WTC11 (cell line): Measurements from ENCODE around the gene GLT1D1. TPM values are rescaled to one million over a fixed set of nuclear protein-coding genes. Genes with fewer than 3 reads are reported as not detected.
"Not testable (repeated sequence)": the region's sequence is repeated elsewhere in the genome, so short reads cannot be mapped to it uniquely, and the experiment has no call there.

Experiments used
- ATAC-seq: fragments of 200-7000 bp; cut with Tn5 transposase; 2 replicates; pipeline ENCODE4 v1.10.0; 2021; ENCODE audit warnings: mild to moderate bottlenecking, moderate library complexity
- CTCF ChIA-PET: fragments of 300-600 bp; sonication (Branson Sonifier 250); formaldehyde crosslinking; loops from one replicate; lab custom pipeline; 2021; ENCODE audit warnings: antibody characterized with exemption; lab: Charles Lee
- POLR2A ChIA-PET: fragments of 350-600 bp; sonication (Branson Sonifier 250); formaldehyde crosslinking; loops from one replicate; lab custom pipeline; 2021; ENCODE audit warnings: antibody characterized with exemption; lab: Charles Lee
- DNase-seq: peaks from one replicate; pipeline ENCODE4 v3.0.0; 2021; ENCODE audit warnings: low spot score
- H3K27ac Mint-ChIP-seq: 2 replicates; pipeline ENCODE4 v1.8.0; 2021; ENCODE audit warnings: mixed read lengths
- H3K27me3 Mint-ChIP-seq: 2 replicates; pipeline ENCODE4 v1.8.0; 2021; ENCODE audit warnings: low read depth, mild to moderate bottlenecking, moderate library complexity, mixed read lengths
- H3K36me3 Mint-ChIP-seq: 2 replicates; pipeline ENCODE4 v1.8.0; 2021; ENCODE audit warnings: mixed read lengths
- H3K4me1 Mint-ChIP-seq: 2 replicates; pipeline ENCODE4 v1.8.0; 2022; ENCODE audit warnings: mixed read lengths
- H3K4me3 Mint-ChIP-seq: 2 replicates; pipeline ENCODE4 v1.8.0; 2021; ENCODE audit warnings: mild to moderate bottlenecking, moderate library complexity, mixed read lengths
- H3K9me3 Mint-ChIP-seq: 2 replicates; pipeline ENCODE4 v1.8.0; 2021; ENCODE audit warnings: mixed read lengths
- FOXJ3 ChIP-seq: sonication (generic); formaldehyde crosslinking; IDR thresholded peaks from 2 replicates; pipeline ENCODE4 v1.9.0; 2021; ENCODE audit warnings: missing genetic modification reagents, mild to moderate bottlenecking, borderline replicate concordance
- FOXK1 ChIP-seq: sonication (generic); formaldehyde crosslinking; IDR thresholded peaks from 2 replicates; pipeline ENCODE4 v1.8.0; 2022; ENCODE audit warnings: mild to moderate bottlenecking, moderate library complexity, missing genetic modification reagents
- GABPB1 ChIP-seq: sonication (generic); formaldehyde crosslinking; IDR thresholded peaks from 2 replicates; pipeline ENCODE4 v1.8.1; 2023; ENCODE audit warnings: mild to moderate bottlenecking, missing genetic modification reagents
- JAZF1 ChIP-seq: fragments of 250-450 bp; sonication (Bioruptor Pico); IDR thresholded peaks from 2 replicates; pipeline ENCODE4 v1.9.0; 2021; ENCODE audit warnings: moderate library complexity, mild to moderate bottlenecking, inconsistent platforms
- KAT7 ChIP-seq: sonication (generic); formaldehyde crosslinking; IDR thresholded peaks from 2 replicates; pipeline ENCODE4 v1.8.1; 2023; ENCODE audit warnings: missing genetic modification reagents, mild to moderate bottlenecking, borderline replicate concordance
- MYBL2 ChIP-seq: sonication (generic); formaldehyde crosslinking; IDR thresholded peaks from 2 replicates; pipeline ENCODE4 v1.8.1; 2023; ENCODE audit warnings: mild to moderate bottlenecking, moderate library complexity, missing genetic modification reagents
- NFATC4 ChIP-seq: fragments of 250-450 bp; sonication (Bioruptor Pico); IDR thresholded peaks from 2 replicates; pipeline ENCODE4 v1.9.0; 2021; ENCODE audit warnings: mild to moderate bottlenecking
- NFYB ChIP-seq: sonication (generic); formaldehyde crosslinking; conservative IDR thresholded peaks from 2 replicates; pipeline ENCODE4 v1.8.0; 2022; ENCODE audit warnings: low read depth, missing genetic modification reagents
- PRRX2 ChIP-seq: fragments of 250-450 bp; sonication (Bioruptor Pico); IDR thresholded peaks from 2 replicates; pipeline ENCODE4 v1.8.0; 2021; ENCODE audit warnings: mild to moderate bottlenecking
- SMAD4 ChIP-seq: sonication (generic); formaldehyde crosslinking; IDR thresholded peaks from 2 replicates; pipeline ENCODE4 v1.8.0; 2022; ENCODE audit warnings: mild to moderate bottlenecking, missing genetic modification reagents
- ZMAT4 ChIP-seq: fragments of 250-450 bp; sonication (Bioruptor Pico); IDR thresholded peaks from 2 replicates; pipeline ENCODE4 v1.9.0; 2021; ENCODE audit warnings: mild to moderate bottlenecking
- ZNF121 ChIP-seq: sonication (generic); formaldehyde crosslinking; IDR thresholded peaks from 2 replicates; pipeline ENCODE4 v1.8.0; 2023; ENCODE audit warnings: missing genetic modification reagents
- ZNF423 ChIP-seq: fragments of 250-450 bp; sonication (Bioruptor Pico); IDR thresholded peaks from 2 replicates; pipeline ENCODE4 v2.1.2; 2022; ENCODE audit warnings: mild to moderate bottlenecking, moderate library complexity
- ZNF671 ChIP-seq: fragments of 250-450 bp; sonication (Bioruptor Pico); IDR thresholded peaks from 2 replicates; pipeline ENCODE4 v1.8.0; 2021; ENCODE audit warnings: mild to moderate bottlenecking
- total RNA-seq: library from RNA; stranded (reverse); gene quantifications from 3 replicates; pipeline ENCODE4 v1.2.3, GENCODE V29; 2021
- TF ChIP-seq, protein P1 (sequence below): sonication (generic); formaldehyde crosslinking; IDR thresholded peaks from 2 replicates; pipeline ENCODE4 v1.8.0; 2022; ENCODE audit warnings: mild to moderate bottlenecking, missing genetic modification reagents
- TF ChIP-seq, protein P2 (sequence below): fragments of 250-450 bp; sonication (Bioruptor Pico); conservative IDR thresholded peaks from 2 replicates; pipeline ENCODE4 v1.9.0; 2021; ENCODE audit warnings: mild to moderate bottlenecking
- TF ChIP-seq, protein P3 (sequence below): sonication (generic); formaldehyde crosslinking; IDR thresholded peaks from 2 replicates; pipeline ENCODE4 v1.8.1; 2022; ENCODE audit warnings: mild to moderate bottlenecking, moderate library complexity, missing genetic modification reagents
- TF ChIP-seq, protein P4 (sequence below): sonication (generic); formaldehyde crosslinking; conservative IDR thresholded peaks from 2 replicates; pipeline ENCODE4 v1.8.1; 2022; ENCODE audit warnings: mild to moderate bottlenecking, missing genetic modification reagents
- TF ChIP-seq, protein P5 (sequence below): sonication (generic); formaldehyde crosslinking; IDR thresholded peaks from 2 replicates; pipeline ENCODE4 v1.8.1; 2023; ENCODE audit warnings: mild to moderate bottlenecking, missing genetic modification reagents, moderate library complexity
- TF ChIP-seq, protein P6 (sequence below): fragments of 250-450 bp; sonication (Bioruptor Pico); IDR thresholded peaks from 2 replicates; pipeline ENCODE4 v1.9.0; 2021; ENCODE audit warnings: mild to moderate bottlenecking, borderline replicate concordance

The GLT1D1 gene
- total RNA-seq, 1 experiment from 2014 or later: 1.5 TPM

DNA sequence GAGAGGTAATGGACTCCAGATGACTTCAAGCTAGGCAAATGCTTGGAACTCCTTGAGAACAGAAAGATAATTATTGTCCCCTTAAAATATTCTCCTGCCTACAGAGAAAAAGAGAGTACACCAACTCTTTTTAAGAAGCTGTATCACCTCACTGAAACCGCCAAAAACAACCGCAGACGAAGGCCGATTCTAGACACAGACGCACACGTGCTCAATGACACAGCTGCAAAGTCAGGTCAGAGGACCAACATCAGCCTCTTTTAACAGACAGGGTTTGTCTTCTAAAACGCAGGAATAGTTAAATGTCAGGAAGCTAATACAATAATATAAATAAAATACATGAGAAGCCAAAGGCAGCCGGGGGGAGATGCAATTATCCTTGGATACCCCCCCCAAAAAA, 48.5 kb upstream of the GLT1D1 start:
- ATAC-seq: no peak
- peaks cover 74% of the 10 kb centered on the region for H3K36me3 Mint-ChIP-seq
- no peak overlapping the region for H3K4me3 Mint-ChIP-seq
- H3K27ac Mint-ChIP-seq: no peak overlapping the region
- POLR2A ChIA-PET: no interaction called here
- H3K9me3 Mint-ChIP-seq: peaks cover 56% of the 10 kb centered on the region
- no peak for TF ChIP-seq FOXK1 (CRISPR knock-in tag)
- TF ChIP-seq, protein P1, sequence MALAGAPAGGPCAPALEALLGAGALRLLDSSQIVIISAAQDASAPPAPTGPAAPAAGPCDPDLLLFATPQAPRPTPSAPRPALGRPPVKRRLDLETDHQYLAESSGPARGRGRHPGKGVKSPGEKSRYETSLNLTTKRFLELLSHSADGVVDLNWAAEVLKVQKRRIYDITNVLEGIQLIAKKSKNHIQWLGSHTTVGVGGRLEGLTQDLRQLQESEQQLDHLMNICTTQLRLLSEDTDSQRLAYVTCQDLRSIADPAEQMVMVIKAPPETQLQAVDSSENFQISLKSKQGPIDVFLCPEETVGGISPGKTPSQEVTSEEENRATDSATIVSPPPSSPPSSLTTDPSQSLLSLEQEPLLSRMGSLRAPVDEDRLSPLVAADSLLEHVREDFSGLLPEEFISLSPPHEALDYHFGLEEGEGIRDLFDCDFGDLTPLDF (CRISPR knock-in tag): no peak
- no peak for TF ChIP-seq ZNF121 (CRISPR knock-in tag)
- no peak for TF ChIP-seq NFYB (CRISPR knock-in tag)
- CTCF ChIA-PET: no interaction called here
- H3K27me3 Mint-ChIP-seq: no peaks in the 10 kb centered on the region; the same call in 1 of the 2 replicates
- H3K4me1 Mint-ChIP-seq: no peaks in the 10 kb centered on the region
- no peak for DNase-seq

DNA sequence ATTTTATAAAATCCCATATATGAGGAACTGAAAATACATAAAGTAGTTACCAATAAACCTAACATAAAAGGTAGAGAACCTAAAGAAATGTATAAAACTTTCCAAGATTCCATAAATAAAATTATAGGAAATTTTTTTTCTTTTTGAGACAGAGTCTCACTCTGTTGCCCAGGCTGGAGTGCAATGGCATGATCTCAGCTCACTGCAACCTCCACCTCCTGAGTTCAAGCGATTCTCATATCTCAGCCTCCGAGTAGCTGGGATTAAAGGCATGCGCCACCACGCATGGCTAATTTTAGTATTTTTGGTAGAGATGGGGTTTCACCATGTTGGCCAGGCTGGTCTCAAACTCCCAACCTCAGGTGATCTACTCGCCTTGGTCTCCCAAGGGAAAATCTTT, 47.9 kb upstream of the GLT1D1 start:
- Mint-ChIP-seq H3K9me3 (peaks cover 52% of the 10 kb centered on the region), H3K36me3 (peaks cover 74% of the 10 kb centered on the region)
- POLR2A ChIA-PET, H3K27ac Mint-ChIP-seq, ATAC-seq, H3K27me3 Mint-ChIP-seq, H3K4me1 Mint-ChIP-seq, DNase-seq, H3K4me3 Mint-ChIP-seq, CTCF ChIA-PET: not testable (repeated sequence)

GRCh38 chr12:128806573-128806972, 46.7 kb upstream of the GLT1D1 start:
- ChIA-PET POLR2A (no interaction called here), CTCF (no interaction called here)
- peaks cover 73% of the 10 kb centered on the region for H3K36me3 Mint-ChIP-seq
- no peak for DNase-seq
- no peak for ATAC-seq
- no peak overlapping the region for H3K27ac Mint-ChIP-seq
- no peak for TF ChIP-seq ZNF423
- TF ChIP-seq ZNF671: no peak
- TF ChIP-seq ZMAT4 (CRISPR knock-in tag): no peak
- TF ChIP-seq, protein P2, sequence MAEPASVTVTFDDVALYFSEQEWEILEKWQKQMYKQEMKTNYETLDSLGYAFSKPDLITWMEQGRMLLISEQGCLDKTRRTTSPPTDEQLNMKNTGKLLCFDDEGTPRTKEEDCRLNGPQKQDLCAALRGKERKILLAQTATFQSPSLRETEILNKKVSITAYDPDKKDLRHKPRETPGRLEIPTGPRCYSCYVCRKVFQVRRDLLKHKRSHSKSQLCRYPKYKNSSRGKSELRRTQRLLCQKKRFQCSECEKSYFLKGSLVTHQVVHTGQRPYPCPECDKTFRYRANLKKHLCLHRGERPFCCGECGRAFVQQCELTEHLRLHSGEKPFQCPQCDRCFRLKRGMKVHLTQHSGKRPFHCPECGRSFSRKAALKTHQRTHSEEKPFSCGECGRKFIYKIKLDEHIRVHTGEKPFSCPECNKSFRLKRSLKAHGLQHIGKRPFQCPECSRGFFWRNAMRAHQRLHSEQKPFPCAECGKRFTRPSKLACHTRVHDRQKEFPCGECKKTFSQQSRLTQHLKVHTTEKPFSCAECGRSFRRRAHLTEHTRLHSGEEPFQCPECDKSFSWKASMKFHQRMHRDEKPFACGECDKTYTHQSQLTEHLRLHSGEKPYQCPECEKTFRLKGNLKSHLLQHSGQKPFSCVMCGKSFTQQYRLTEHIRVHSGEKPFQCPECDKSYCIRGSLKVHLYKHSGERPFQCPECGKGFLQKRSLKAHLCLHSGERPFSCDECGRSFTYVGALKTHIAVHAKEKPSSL: no peak
- TF ChIP-seq FOXJ3: no peak
- no peak for TF ChIP-seq KAT7 (CRISPR knock-in tag)
- no peak for TF ChIP-seq GABPB1 (CRISPR knock-in tag)
- TF ChIP-seq, protein P3, sequence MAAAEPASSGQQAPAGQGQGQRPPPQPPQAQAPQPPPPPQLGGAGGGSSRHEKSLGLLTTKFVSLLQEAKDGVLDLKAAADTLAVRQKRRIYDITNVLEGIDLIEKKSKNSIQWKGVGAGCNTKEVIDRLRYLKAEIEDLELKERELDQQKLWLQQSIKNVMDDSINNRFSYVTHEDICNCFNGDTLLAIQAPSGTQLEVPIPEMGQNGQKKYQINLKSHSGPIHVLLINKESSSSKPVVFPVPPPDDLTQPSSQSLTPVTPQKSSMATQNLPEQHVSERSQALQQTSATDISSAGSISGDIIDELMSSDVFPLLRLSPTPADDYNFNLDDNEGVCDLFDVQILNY: no peak
- no peak for TF ChIP-seq JAZF1 (CRISPR knock-in tag)
- TF ChIP-seq MYBL2 (CRISPR knock-in tag): no peak
- TF ChIP-seq, protein P4, sequence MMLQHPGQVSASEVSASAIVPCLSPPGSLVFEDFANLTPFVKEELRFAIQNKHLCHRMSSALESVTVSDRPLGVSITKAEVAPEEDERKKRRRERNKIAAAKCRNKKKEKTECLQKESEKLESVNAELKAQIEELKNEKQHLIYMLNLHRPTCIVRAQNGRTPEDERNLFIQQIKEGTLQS (CRISPR knock-in tag): no peak
- no peak for TF ChIP-seq SMAD4 (CRISPR knock-in tag)
- TF ChIP-seq PRRX2: no peak
- TF ChIP-seq NFATC4: no peak
- TF ChIP-seq, protein P5, sequence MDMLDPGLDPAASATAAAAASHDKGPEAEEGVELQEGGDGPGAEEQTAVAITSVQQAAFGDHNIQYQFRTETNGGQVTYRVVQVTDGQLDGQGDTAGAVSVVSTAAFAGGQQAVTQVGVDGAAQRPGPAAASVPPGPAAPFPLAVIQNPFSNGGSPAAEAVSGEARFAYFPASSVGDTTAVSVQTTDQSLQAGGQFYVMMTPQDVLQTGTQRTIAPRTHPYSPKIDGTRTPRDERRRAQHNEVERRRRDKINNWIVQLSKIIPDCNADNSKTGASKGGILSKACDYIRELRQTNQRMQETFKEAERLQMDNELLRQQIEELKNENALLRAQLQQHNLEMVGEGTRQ: no peak
- TF ChIP-seq, protein P6, sequence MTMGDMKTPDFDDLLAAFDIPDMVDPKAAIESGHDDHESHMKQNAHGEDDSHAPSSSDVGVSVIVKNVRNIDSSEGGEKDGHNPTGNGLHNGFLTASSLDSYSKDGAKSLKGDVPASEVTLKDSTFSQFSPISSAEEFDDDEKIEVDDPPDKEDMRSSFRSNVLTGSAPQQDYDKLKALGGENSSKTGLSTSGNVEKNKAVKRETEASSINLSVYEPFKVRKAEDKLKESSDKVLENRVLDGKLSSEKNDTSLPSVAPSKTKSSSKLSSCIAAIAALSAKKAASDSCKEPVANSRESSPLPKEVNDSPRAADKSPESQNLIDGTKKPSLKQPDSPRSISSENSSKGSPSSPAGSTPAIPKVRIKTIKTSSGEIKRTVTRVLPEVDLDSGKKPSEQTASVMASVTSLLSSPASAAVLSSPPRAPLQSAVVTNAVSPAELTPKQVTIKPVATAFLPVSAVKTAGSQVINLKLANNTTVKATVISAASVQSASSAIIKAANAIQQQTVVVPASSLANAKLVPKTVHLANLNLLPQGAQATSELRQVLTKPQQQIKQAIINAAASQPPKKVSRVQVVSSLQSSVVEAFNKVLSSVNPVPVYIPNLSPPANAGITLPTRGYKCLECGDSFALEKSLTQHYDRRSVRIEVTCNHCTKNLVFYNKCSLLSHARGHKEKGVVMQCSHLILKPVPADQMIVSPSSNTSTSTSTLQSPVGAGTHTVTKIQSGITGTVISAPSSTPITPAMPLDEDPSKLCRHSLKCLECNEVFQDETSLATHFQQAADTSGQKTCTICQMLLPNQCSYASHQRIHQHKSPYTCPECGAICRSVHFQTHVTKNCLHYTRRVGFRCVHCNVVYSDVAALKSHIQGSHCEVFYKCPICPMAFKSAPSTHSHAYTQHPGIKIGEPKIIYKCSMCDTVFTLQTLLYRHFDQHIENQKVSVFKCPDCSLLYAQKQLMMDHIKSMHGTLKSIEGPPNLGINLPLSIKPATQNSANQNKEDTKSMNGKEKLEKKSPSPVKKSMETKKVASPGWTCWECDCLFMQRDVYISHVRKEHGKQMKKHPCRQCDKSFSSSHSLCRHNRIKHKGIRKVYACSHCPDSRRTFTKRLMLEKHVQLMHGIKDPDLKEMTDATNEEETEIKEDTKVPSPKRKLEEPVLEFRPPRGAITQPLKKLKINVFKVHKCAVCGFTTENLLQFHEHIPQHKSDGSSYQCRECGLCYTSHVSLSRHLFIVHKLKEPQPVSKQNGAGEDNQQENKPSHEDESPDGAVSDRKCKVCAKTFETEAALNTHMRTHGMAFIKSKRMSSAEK (CRISPR knock-in tag): no peak
- no peaks in the 10 kb centered on the region for H3K4me1 Mint-ChIP-seq
- no peak overlapping the region for H3K4me3 Mint-ChIP-seq
- peaks cover 48% of the 10 kb centered on the region for H3K9me3 Mint-ChIP-seq
- no peaks in the 10 kb centered on the region; the same call in 1 of the 2 replicates for H3K27me3 Mint-ChIP-seq
